GM21737 (cell line): Measurements from ENCODE around the gene LMCD1.

Experiments
- ATAC-seq: cut with Tn5 transposase; IDR thresholded peaks from one replicate; pipeline ENCODE4 v1.9.1; 2021; ENCODE audit warnings: mild to moderate bottlenecking, moderate library complexity; ENCODE audit not compliant: unreplicated experiment

LMCD1 gene

GRCh38 chr3:8530581-8530980 lies 29.0 kb downstream of the LMCD1 start:
- no peak for ATAC-seq

GRCh38 chr3:8532251-8532871 lies 30.7 kb downstream of the LMCD1 start:
- no peak for ATAC-seq

- ATAC-seq, result no peak
These were observed 34.8 kb downstream of the LMCD1 start for GRCh38 chr3:8536096-8537056.

- ATAC-seq, result no peak
These were observed 35.8 kb downstream of the LMCD1 start for GRCh38 chr3:8537440-8537839.

- no peak for ATAC-seq
These were observed 36.6 kb downstream of the LMCD1 start for GRCh38 chr3:8538223-8538622.

- no peak for ATAC-seq
These were observed 37.3 kb downstream of the LMCD1 start for GRCh38 chr3:8538913-8539312.

- ATAC-seq, result no peak
These were observed 37.8 kb downstream of the LMCD1 start for GRCh38 chr3:8539419-8539818.

GRCh38 chr3:8540456-8540855 lies 38.8 kb downstream of the LMCD1 start:
- no peak for ATAC-seq

GRCh38 chr3:8541486-8541885 lies 39.9 kb downstream of the LMCD1 start:
- no peak for ATAC-seq

GRCh38 chr3:8542190-8543135 lies 40.8 kb downstream of the LMCD1 start:
- ATAC-seq, result no peak

- ATAC-seq, result no peak
These were observed 45.0 kb downstream of the LMCD1 start for GRCh38 chr3:8546609-8547008.

GRCh38 chr3:8548502-8549275 lies 47.1 kb downstream of the LMCD1 start:
- no peak for ATAC-seq

- no peak for ATAC-seq
These were observed 47.7 kb downstream of the LMCD1 start for GRCh38 chr3:8549354-8549753.

- no peak for ATAC-seq
These were observed 49.0 kb downstream of the LMCD1 start for GRCh38 chr3:8550611-8551010.

- no peak for ATAC-seq
These were observed 50.7 kb downstream of the LMCD1 start for GRCh38 chr3:8552223-8552762.

GRCh38 chr3:8553405-8553804 lies 51.8 kb downstream of the LMCD1 start:
- no peak for ATAC-seq

- ATAC-seq, result no peak
These were observed 53.1 kb downstream of the LMCD1 start for GRCh38 chr3:8554696-8555095.

GRCh38 chr3:8555113-8555661 lies 53.6 kb downstream of the LMCD1 start:
- no peak for ATAC-seq

GRCh38 chr3:8555725-8556472 lies 54.3 kb downstream of the LMCD1 start:
- ATAC-seq, result no peak
